ENCODE measurements around the gene IL1RAP.
"Not testable (repeated sequence)": the region's sequence is repeated elsewhere in the genome, so short reads cannot be mapped to it uniquely, and the experiment has no call there.

IL1RAP gene

GRCh38 chr3:190514413-190515153 lies 698 bp downstream of the IL1RAP start:
- DNase-seq = no peak

- no peak for DNase-seq
These were observed 2.5 kb downstream of the IL1RAP start for GRCh38 chr3:190516416-190516815.

GRCh38 chr3:190517687-190518086 lies 3.8 kb downstream of the IL1RAP start:
- DNase-seq = no peak

GRCh38 chr3:190518531-190518930 lies 4.6 kb downstream of the IL1RAP start:
- not testable (repeated sequence) for DNase-seq

GRCh38 chr3:190519886-190520285 lies 6.0 kb downstream of the IL1RAP start:
- DNase-seq = no peak

GRCh38 chr3:190521998-190522397 lies 8.1 kb downstream of the IL1RAP start:
- no peak for DNase-seq

- DNase-seq = no peak
These were observed 8.8 kb downstream of the IL1RAP start for GRCh38 chr3:190522621-190523222.

- DNase-seq = no peak
These were observed 11.1 kb downstream of the IL1RAP start for GRCh38 chr3:190524942-190525341.

- DNase-seq = no peak
These were observed 11.7 kb downstream of the IL1RAP start for GRCh38 chr3:190525634-190526033.

- no peak for DNase-seq
These were observed 13.2 kb downstream of the IL1RAP start for GRCh38 chr3:190526787-190527762.

- no peak for DNase-seq
These were observed 14.8 kb downstream of the IL1RAP start for GRCh38 chr3:190528706-190529105.

GRCh38 chr3:190531406-190531805 lies 17.5 kb downstream of the IL1RAP start:
- no peak for DNase-seq

GRCh38 chr3:190532731-190533203 lies 18.9 kb downstream of the IL1RAP start:
- DNase-seq = no peak

- no peak for DNase-seq
These were observed 19.8 kb downstream of the IL1RAP start for GRCh38 chr3:190533511-190534281.

GRCh38 chr3:190534386-190534785 lies 20.5 kb downstream of the IL1RAP start:
- no peak for DNase-seq

- DNase-seq = no peak
These were observed 21.1 kb downstream of the IL1RAP start for GRCh38 chr3:190534986-190535385.

GRCh38 chr3:190537146-190537545 lies 23.3 kb downstream of the IL1RAP start:
- no peak for DNase-seq

- no peak for DNase-seq
These were observed 24.4 kb downstream of the IL1RAP start for GRCh38 chr3:190538288-190538687.

GRCh38 chr3:190539526-190539925 lies 25.6 kb downstream of the IL1RAP start:
- no peak for DNase-seq

GRCh38 chr3:190541008-190541407 lies 27.1 kb downstream of the IL1RAP start:
- DNase-seq = no peak

- DNase-seq = no peak
These were observed 27.7 kb downstream of the IL1RAP start for GRCh38 chr3:190541560-190541959.

GRCh38 chr3:190542846-190543245 lies 29.0 kb downstream of the IL1RAP start:
- DNase-seq = no peak

GRCh38 chr3:190543671-190544070 lies 29.8 kb downstream of the IL1RAP start:
- DNase-seq = no peak

Measured in KG1 (cell line).